ENCODE data around the gene NRCAM. TPM values are rescaled to one million over a fixed set of nuclear protein-coding genes. Genes with fewer than 3 reads are reported as not detected.
A peak's percentile ranks its signal among the peaks of the same experiment; 100 is the strongest.

The NRCAM gene
- total RNA-seq, 4 donors from 2014 or later = 0.85 to 4.1 (median 2.6) TPM

GRCh38 chr7:108147031-108147563, 309.1 kb downstream of the NRCAM start:
- TF ChIP-seq CTCF (IDR thresholded peaks at IDR 0.05) (no peak), POLR2A (IDR thresholded peaks at IDR 0.05) (no peak)
- no peak for DNase-seq
- H3K27me3 ChIP-seq = no peaks in the 10 kb centered on the region
- no peaks in the 10 kb centered on the region for H3K36me3 ChIP-seq
- H3K9me3 ChIP-seq = no peaks in the 10 kb centered on the region
- no peak overlapping the region for H3K4me3 ChIP-seq
- no peak overlapping the region for H3K27ac ChIP-seq
- H3K4me1 ChIP-seq = no peaks in the 10 kb centered on the region

GRCh38 chr7:108146070-108146842, 310.0 kb downstream of the NRCAM start:
- Histone ChIP-seq H3K27me3 (no peaks in the 10 kb centered on the region), H3K36me3 (no peaks in the 10 kb centered on the region), H3K9me3 (no peaks in the 10 kb centered on the region), H3K27ac (no peak overlapping the region), H3K4me1 (no peaks in the 10 kb centered on the region), H3K4me3 (no peak overlapping the region)
- TF ChIP-seq POLR2A (IDR thresholded peaks at IDR 0.05) = no peak
- peak; percentile 39 to 96 (median 92) for TF ChIP-seq CTCF (IDR thresholded peaks at IDR 0.05)
- peak; percentile 45 to 83 (median 49) for DNase-seq

- no peak for DNase-seq
- no peak overlapping the region for H3K27ac ChIP-seq
Observed at GRCh38 chr7:108145401-108145800, 310.8 kb downstream of the NRCAM start.

GRCh38 chr7:108144931-108145330, 311.3 kb downstream of the NRCAM start:
- Histone ChIP-seq H3K4me3 (no peak overlapping the region), H3K27ac (no peak overlapping the region), H3K4me1 (no peaks in the 10 kb centered on the region), H3K27me3 (no peaks in the 10 kb centered on the region), H3K9me3 (no peaks in the 10 kb centered on the region), H3K36me3 (no peaks in the 10 kb centered on the region)
- TF ChIP-seq POLR2A (IDR thresholded peaks at IDR 0.05) = no peak
- no peak for TF ChIP-seq CTCF (IDR thresholded peaks at IDR 0.05)
- DNase-seq = no peak

More at GRCh38 chr7:108145401-108145800, 310.8 kb downstream of the NRCAM start:
- no peaks in the 10 kb centered on the region for H3K27me3 ChIP-seq
- H3K4me1 ChIP-seq = no peaks in the 10 kb centered on the region
- no peak overlapping the region for H3K4me3 ChIP-seq
- H3K36me3 ChIP-seq = no peaks in the 10 kb centered on the region
- TF ChIP-seq POLR2A (IDR thresholded peaks at IDR 0.05) (no peak), CTCF (IDR thresholded peaks at IDR 0.05) (no peak)
- no peaks in the 10 kb centered on the region for H3K9me3 ChIP-seq

GRCh38 chr7:108143658-108144420, 312.4 kb downstream of the NRCAM start:
- H3K4me1 ChIP-seq = no peaks in the 10 kb centered on the region
- H3K27ac ChIP-seq = no peak overlapping the region
- H3K36me3 ChIP-seq = no peaks in the 10 kb centered on the region
- H3K9me3 ChIP-seq = no peaks in the 10 kb centered on the region
- no peaks in the 10 kb centered on the region for H3K27me3 ChIP-seq
- TF ChIP-seq CTCF (IDR thresholded peaks at IDR 0.05) = no peak
- no peak for TF ChIP-seq POLR2A (IDR thresholded peaks at IDR 0.05)
- DNase-seq = no peak
- H3K4me3 ChIP-seq = no peak overlapping the region
